Measurements from ENCODE around the gene LIN54. TPM values are rescaled to one million over a fixed set of nuclear protein-coding genes. Genes with fewer than 3 reads are reported as not detected.

LIN54 gene
- total and polyA plus RNA-seq, 9 of the 15 experiments (the other 6 are each of a cell fraction or from before 2014, with no cell fraction given), result 2.2 to 22.5 (median 15.8) TPM

GRCh38 chr4:83034630-83035494 is 24.2 kb upstream of the LIN54 start, which contains the start of gene COPS4 (continued):
- TF ChIP-seq PPARD (CRISPR knock-in tag; IDR thresholded peaks at IDR 0.05) (no peak), THRAP3 (IDR thresholded peaks at IDR 0.05; ENCODE audit: borderline replicate concordance) (no peak), ZKSCAN1 (IDR thresholded peaks at IDR 0.05; ENCODE audit: low read depth, low read length) (no peak), SRSF9 (IDR thresholded peaks at IDR 0.05; ENCODE audit: borderline replicate concordance, low read depth, low read length) (no peak), RB1 (IDR thresholded peaks at IDR 0.05; ENCODE audit: low read depth) (peak; percentile 63), ZBTB9 (CRISPR knock-in tag; IDR thresholded peaks at IDR 0.05) (0 out of 2 replicates have a peak, but pooled peaks have one; percentile 31), ZNF696 (CRISPR knock-in tag; conservative IDR thresholded peaks at IDR 0.05) (no peak), SREBF1 (IDR thresholded peaks at IDR 0.05; ENCODE audit: borderline replicate concordance, low read depth, low read length) (no peak), RBM39 (optimal IDR thresholded peaks at IDR 0.05; ENCODE audit: low read depth, low read length) (peak; percentile 26), ZNF740 (CRISPR knock-in tag; IDR thresholded peaks at IDR 0.05) (no peak), ZNF740 (tag; IDR thresholded peaks at IDR 0.05) (no peak), ZNF146 (CRISPR knock-in tag; IDR thresholded peaks at IDR 0.05; ENCODE audit: unreplicated experiment) (no peak), ZNF23 (CRISPR knock-in tag; IDR thresholded peaks at IDR 0.05) (no peak), ZNF282 (CRISPR knock-in tag; IDR thresholded peaks at IDR 0.05) (no peak), ZNF445 (CRISPR knock-in tag; IDR thresholded peaks at IDR 0.05; ENCODE audit: low read depth) (no peak), KHSRP (IDR thresholded peaks at IDR 0.05) (no peak), L3MBTL2 (IDR thresholded peaks at IDR 0.05) (peak; percentile 90), BCL6 (CRISPR knock-in tag; IDR thresholded peaks at IDR 0.05) (no peak), NRF1 (conservative IDR thresholded peaks at IDR 0.05 in 1 of 2, IDR thresholded peaks at IDR 0.05 in 1 of 2) (peak; percentile 71 to 81), TRIM28 (IDR thresholded peaks at IDR 0.05) (peak; percentile 88), ZNF395 (CRISPR knock-in tag; IDR thresholded peaks at IDR 0.05) (peak; percentile 85; the same call in 1 of the 2 replicates), CEBPG (CRISPR knock-in tag; IDR thresholded peaks at IDR 0.05) (no peak), CEBPG (tag; conservative IDR thresholded peaks at IDR 0.05 in 1 of 2, IDR thresholded peaks at IDR 0.05 in 1 of 2) (no peak), PHF8 (IDR thresholded peaks at IDR 0.05; ENCODE audit: borderline replicate concordance, low read length) (peak; percentile 77), MNT (conservative IDR thresholded peaks at IDR 0.05) (peak; percentile 75 to 81)
